HCT116 (cell line): ENCODE measurements around the gene MAP3K21. TPM values are rescaled to one million over a fixed set of nuclear protein-coding genes. Genes with fewer than 3 reads are reported as not detected.

Experiments used
- ATAC-seq: fragments of 200-7000 bp; cut with Tn5 transposase; 2 replicates; pipeline ENCODE4 v1.9.1; 2020; ENCODE audit warnings: mild to moderate bottlenecking, moderate library complexity
- BruUV-seq: library from RNA; stranded (reverse); fragments of 400-500 nt; replicated peaks from 2 replicates; lab custom pipeline; 2021; lab: Mats Ljungman, UMichigan
- CTCF ChIA-PET: fragments of 300-600 bp; sonication (Branson Sonifier 250); formaldehyde crosslinking; loops from one replicate; lab custom pipeline; 2021; ENCODE audit warnings: antibody characterized with exemption; lab: Charles Lee
- POLR2A ChIA-PET: fragments of 300-600, 350-600 bp; sonication (Branson Sonifier 250); formaldehyde crosslinking; loops from one replicate; lab custom pipeline; 2021; ENCODE audit warnings: antibody characterized with exemption; lab: Charles Lee
- RAD21 ChIA-PET, 2 experiments: fragments of 300-600 bp; sonication (Branson Sonifier 250); formaldehyde crosslinking; loops; one replicate each; lab custom pipeline; 2023; ENCODE audit warnings: low total read pairs in 2 of 2; ENCODE audit not compliant: uncharacterized antibody in 2 of 2, unreplicated experiment in 2 of 2, low non-redundant PET in 1 of 2; lab: Charles Lee
- DNase-seq: peaks from one replicate; pipeline ENCODE4 v3.0.0-alpha.2; 2010; ENCODE audit warnings: low read depth, low spot score
- H2AFZ ChIP-seq: fragments of 200-600 bp; shearing (Covaris generic), sonication (generic); 2 replicates; pipeline ENCODE4 v1.6.1; 2017; ENCODE audit warnings: low read depth, mixed run types, mixed read lengths, antibody characterized with exemption, low read length; ENCODE audit not compliant: poor library complexity, severe bottlenecking
- H3K27ac ChIP-seq: 2 replicates; pipeline ENCODE4 v1.5.1; 2012; ENCODE audit warnings: low read depth, low read length
- H3K27me3 ChIP-seq: fragments of 200-600 bp; sonication (generic); 2 replicates; pipeline ENCODE4 v1.6.1; 2016; ENCODE audit warnings: mixed run types, low read length, mixed read lengths; ENCODE audit not compliant: insufficient read depth
- H3K36me3 ChIP-seq, 2 experiments: fragments of 200-500 bp in 1 of 2; fragments of 200-600 bp in 1 of 2; sonication (Bioruptor generic) in 1 of 2; sonication (generic) in 1 of 2; 2 replicates each; pipeline versions ENCODE4 v1.5.1 to v1.6.1; 2014 to 2016; ENCODE audit warnings: low read length in 2 of 2, inconsistent platforms in 1 of 2, mixed read lengths in 1 of 2, mixed run types in 1 of 2; ENCODE audit not compliant: insufficient read depth in 2 of 2, control insufficient read depth in 1 of 2
- H3K4me1 ChIP-seq, 2 experiments: fragments of 200-600 bp in 1 of 2; sonication (generic) in 1 of 2; 2 replicates each; pipeline versions ENCODE4 v1.5.1 to v1.6.1; 2012 to 2017; ENCODE audit warnings: low read length in 2 of 2, inconsistent platforms in 1 of 2, mild to moderate bottlenecking in 1 of 2, mixed read lengths in 1 of 2, mixed run types in 1 of 2, moderate library complexity in 1 of 2; ENCODE audit not compliant: insufficient read depth in 2 of 2, control insufficient read depth in 1 of 2
- H3K4me2 ChIP-seq: fragments of 200-600 bp; sonication (generic); 2 replicates; pipeline ENCODE4 v1.6.1; 2017; ENCODE audit warnings: mixed run types, low read length, mixed read lengths
- H3K4me3 ChIP-seq, 2 experiments: fragments of 200-600 bp in 1 of 2; sonication (generic) in 1 of 2; replicated peaks in 1 of 2; 2 replicates each; pipeline ENCODE4 v1.5.1; 2011 to 2016; ENCODE audit warnings: low read length in 2 of 2, control low read depth in 1 of 2, low read depth in 1 of 2, mild to moderate bottlenecking in 1 of 2, mixed read lengths in 1 of 2, mixed run types in 1 of 2
- H3K79me2 ChIP-seq: fragments of 200-600 bp; sonication (generic); 2 replicates; pipeline ENCODE4 v1.6.1; 2017; ENCODE audit warnings: mild to moderate bottlenecking, mixed run types, low read length, moderate library complexity, mixed read lengths; ENCODE audit not compliant: insufficient read depth
- H3K9ac ChIP-seq: fragments of 200-600 bp; sonication (generic); 2 replicates; pipeline ENCODE4 v1.6.1; 2016; ENCODE audit warnings: low read length, mixed read lengths
- H3K9me2 ChIP-seq: fragments of 200-600 bp; sonication (generic), shearing (Covaris generic); 2 replicates; pipeline ENCODE4 v1.6.1; 2017; ENCODE audit warnings: mixed run types, mild to moderate bottlenecking, moderate library complexity; ENCODE audit not compliant: insufficient read depth
- H3K9me3 ChIP-seq, 2 experiments: fragments of 200-500 bp in 1 of 2; fragments of 200-600 bp in 1 of 2; sonication (Bioruptor generic) in 1 of 2; sonication (generic) in 1 of 2; 2 replicates each; pipeline ENCODE4 v1.6.1; 2014 to 2017; ENCODE audit warnings: low read length in 2 of 2, mixed read lengths in 2 of 2, inconsistent platforms in 1 of 2, low read depth in 1 of 2, mild to moderate bottlenecking in 1 of 2, mixed run types in 1 of 2, moderate library complexity in 1 of 2; ENCODE audit not compliant: control insufficient read depth in 1 of 2, insufficient read depth in 1 of 2
- H4K20me1 ChIP-seq: fragments of 200-600 bp; sonication (generic), shearing (Covaris generic); 2 replicates; pipeline ENCODE4 v1.6.1; 2017; ENCODE audit warnings: mixed run types, mild to moderate bottlenecking, moderate library complexity; ENCODE audit not compliant: insufficient read depth
- CEBPB ChIP-seq: IDR thresholded peaks from 2 replicates; pipeline ENCODE4 v1.6.1; 2012; ENCODE audit warnings: low read depth
- EGR1 ChIP-seq: IDR thresholded peaks from 2 replicates; pipeline ENCODE4 v1.6.1; 2012; ENCODE audit warnings: low read depth
- EZH2 ChIP-seq: fragments of 200-600 bp; sonication (generic); IDR thresholded peaks from 2 replicates; pipeline ENCODE4 v1.6.1; 2017; ENCODE audit warnings: antibody characterized with exemption, mixed run types
- FOSL1 ChIP-seq: IDR thresholded peaks from 2 replicates; pipeline ENCODE4 v1.6.1; 2012; ENCODE audit warnings: low read depth
- JUND ChIP-seq: IDR thresholded peaks from 2 replicates; pipeline ENCODE4 v1.6.1; 2012
- POLR2A ChIP-seq: IDR thresholded peaks from 2 replicates; pipeline ENCODE4 v1.7.0; 2011; ENCODE audit warnings: borderline replicate concordance; ENCODE audit not compliant: insufficient read depth, insufficient read length; ENCODE audit errors: extremely low read depth
- POLR2AphosphoS5 ChIP-seq: IDR thresholded peaks from 2 replicates; pipeline ENCODE4 v1.6.1; 2011; ENCODE audit warnings: mild to moderate bottlenecking, low read depth, low read length, moderate library complexity
- RAD21 ChIP-seq: IDR thresholded peaks from 2 replicates; pipeline ENCODE4 v1.6.1; 2012; ENCODE audit warnings: low read depth, mild to moderate bottlenecking
- SIN3A ChIP-seq: IDR thresholded peaks from 2 replicates; pipeline ENCODE4 v1.6.1; 2012; ENCODE audit warnings: low read depth
- SP1 ChIP-seq: IDR thresholded peaks from 2 replicates; pipeline ENCODE4 v1.6.1; 2012; ENCODE audit warnings: low read depth
- SRF ChIP-seq: IDR thresholded peaks from 2 replicates; pipeline ENCODE4 v1.6.1; 2012; ENCODE audit warnings: low read depth
- YY1 ChIP-seq: IDR thresholded peaks from 2 replicates; pipeline ENCODE4 v1.6.1; 2011; ENCODE audit warnings: low read length, low read depth, moderate library complexity, mild to moderate bottlenecking; ENCODE audit not compliant: insufficient replicate concordance; ENCODE audit errors: extremely low read depth
- ZFX ChIP-seq: fragments of 450-650 bp; IDR thresholded peaks from 2 replicates; pipeline ENCODE4 v1.6.1; 2017
- intact Hi-C: fragments of 100-400 bp; cut with micrococcal nuclease; formaldehyde crosslinking; loops from 2 replicates; pipeline ENCODE4 v1.10.0; 2022
- total RNA-seq: library from RNA; stranded (reverse); gene quantifications from one replicate; pipeline ENCODE4 v1.2.1, GENCODE V29; 2021; ENCODE audit not compliant: unreplicated experiment
- TF ChIP-seq, protein P1 (sequence below), 3 experiments: fragments of 200-600 bp in 1 of 3; sonication (generic) in 1 of 3; IDR thresholded peaks in 2 of 3; conservative IDR thresholded peaks in 1 of 3; 2 replicates each; pipeline ENCODE4 v1.5.1; 2012 to 2017; ENCODE audit warnings: low read depth in 2 of 3, low read length in 2 of 3, antibody characterized with exemption in 1 of 3, borderline replicate concordance in 1 of 3, control low read depth in 1 of 3, mild to moderate bottlenecking in 1 of 3, mixed read lengths in 1 of 3, mixed run types in 1 of 3, moderate library complexity in 1 of 3; ENCODE audit not compliant: insufficient read depth in 1 of 3
- TF ChIP-seq, protein P2 (sequence below): IDR thresholded peaks from 2 replicates; pipeline ENCODE4 v1.6.1; 2012
- TF ChIP-seq, protein P3 (sequence below): IDR thresholded peaks from 2 replicates; pipeline ENCODE4 v1.6.1; 2012

Gene MAP3K21
- total RNA-seq, 1 experiment from 2014 or later = 19.1 TPM

DNA sequence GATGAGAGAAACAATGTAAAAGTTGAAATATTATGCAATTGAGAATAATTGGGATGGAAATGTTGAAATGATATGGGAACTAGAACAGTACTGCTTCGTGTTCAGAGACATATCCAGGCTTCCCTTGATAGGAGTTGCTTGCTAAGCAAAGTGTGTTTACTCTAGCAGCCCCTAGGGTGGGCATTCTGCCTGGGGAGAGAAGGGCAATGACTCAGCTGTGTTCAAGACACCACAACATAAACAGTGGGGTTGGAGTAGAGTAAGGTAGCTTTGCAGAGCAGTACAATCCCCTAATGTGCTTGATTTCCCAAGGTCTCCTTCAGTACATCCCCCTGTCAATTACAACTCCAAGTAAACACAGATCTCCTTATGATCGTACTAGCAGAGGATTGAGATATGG is 27.2 kb upstream of the MAP3K21 start:
- Histone ChIP-seq H3K4me1 (peaks cover 3 to 12% of the 10 kb centered on the region in 2 experiments; a peak in 3 of 4 replicates), H3K9ac (no peak overlapping the region), H2AFZ (no peak overlapping the region), H3K4me3 (no peak overlapping the region), H3K9me2 (no peaks in the 10 kb centered on the region), H3K9me3 (no peaks in the 10 kb centered on the region), H4K20me1 (no peaks in the 10 kb centered on the region), H3K36me3 (no peaks in the 10 kb centered on the region), H3K27ac (no peak overlapping the region), H3K4me2 (no peak overlapping the region), H3K79me2 (no peaks in the 10 kb centered on the region), H3K27me3 (no peaks in the 10 kb centered on the region)
- intact Hi-C loops = loop anchor here (5.0 to 10.0 kb wide), 7 partner anchors 67 to 1014 kb away; no protein-coding TSS in a partner anchor
- ATAC-seq (no peak), DNase-seq (no peak)
- no peak for TF ChIP-seq POLR2AphosphoS5
- TF ChIP-seq RAD21 = no peak
- no peak for TF ChIP-seq EZH2
- no peak for TF ChIP-seq SP1
- no peak for TF ChIP-seq JUND
- no peak for TF ChIP-seq EGR1
- no peak for TF ChIP-seq ZFX
- TF ChIP-seq, protein P1, sequence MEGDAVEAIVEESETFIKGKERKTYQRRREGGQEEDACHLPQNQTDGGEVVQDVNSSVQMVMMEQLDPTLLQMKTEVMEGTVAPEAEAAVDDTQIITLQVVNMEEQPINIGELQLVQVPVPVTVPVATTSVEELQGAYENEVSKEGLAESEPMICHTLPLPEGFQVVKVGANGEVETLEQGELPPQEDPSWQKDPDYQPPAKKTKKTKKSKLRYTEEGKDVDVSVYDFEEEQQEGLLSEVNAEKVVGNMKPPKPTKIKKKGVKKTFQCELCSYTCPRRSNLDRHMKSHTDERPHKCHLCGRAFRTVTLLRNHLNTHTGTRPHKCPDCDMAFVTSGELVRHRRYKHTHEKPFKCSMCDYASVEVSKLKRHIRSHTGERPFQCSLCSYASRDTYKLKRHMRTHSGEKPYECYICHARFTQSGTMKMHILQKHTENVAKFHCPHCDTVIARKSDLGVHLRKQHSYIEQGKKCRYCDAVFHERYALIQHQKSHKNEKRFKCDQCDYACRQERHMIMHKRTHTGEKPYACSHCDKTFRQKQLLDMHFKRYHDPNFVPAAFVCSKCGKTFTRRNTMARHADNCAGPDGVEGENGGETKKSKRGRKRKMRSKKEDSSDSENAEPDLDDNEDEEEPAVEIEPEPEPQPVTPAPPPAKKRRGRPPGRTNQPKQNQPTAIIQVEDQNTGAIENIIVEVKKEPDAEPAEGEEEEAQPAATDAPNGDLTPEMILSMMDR (IDR thresholded peaks at IDR 0.05 in 2 of 3, conservative IDR thresholded peaks at IDR 0.05 in 1 of 3; ENCODE audit: borderline replicate concordance in 1 of 3, insufficient read depth in 1 of 3, low read depth in 2 of 3, low read length in 2 of 3) = no peak
- TF ChIP-seq FOSL1 = no peak
- TF ChIP-seq, protein P2, sequence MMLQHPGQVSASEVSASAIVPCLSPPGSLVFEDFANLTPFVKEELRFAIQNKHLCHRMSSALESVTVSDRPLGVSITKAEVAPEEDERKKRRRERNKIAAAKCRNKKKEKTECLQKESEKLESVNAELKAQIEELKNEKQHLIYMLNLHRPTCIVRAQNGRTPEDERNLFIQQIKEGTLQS = no peak
- TF ChIP-seq, protein P3, sequence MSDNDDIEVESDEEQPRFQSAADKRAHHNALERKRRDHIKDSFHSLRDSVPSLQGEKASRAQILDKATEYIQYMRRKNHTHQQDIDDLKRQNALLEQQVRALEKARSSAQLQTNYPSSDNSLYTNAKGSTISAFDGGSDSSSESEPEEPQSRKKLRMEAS = no peak
- TF ChIP-seq YY1 = no peak
- no peak for TF ChIP-seq POLR2A
- TF ChIP-seq SIN3A = no peak
- no peak for TF ChIP-seq SRF
- no peak for TF ChIP-seq CEBPB
- ChIA-PET CTCF (interaction anchor here (0.6 kb wide), 1 partner anchor 887 kb away, joined by 3 read pairs; no protein-coding TSS in a partner anchor), RAD21 (no interaction called here), POLR2A (no interaction called here)
- no TSS peak for BruUV-seq
